ENCODE data around the gene NTN4.

NTN4 gene

DNA sequence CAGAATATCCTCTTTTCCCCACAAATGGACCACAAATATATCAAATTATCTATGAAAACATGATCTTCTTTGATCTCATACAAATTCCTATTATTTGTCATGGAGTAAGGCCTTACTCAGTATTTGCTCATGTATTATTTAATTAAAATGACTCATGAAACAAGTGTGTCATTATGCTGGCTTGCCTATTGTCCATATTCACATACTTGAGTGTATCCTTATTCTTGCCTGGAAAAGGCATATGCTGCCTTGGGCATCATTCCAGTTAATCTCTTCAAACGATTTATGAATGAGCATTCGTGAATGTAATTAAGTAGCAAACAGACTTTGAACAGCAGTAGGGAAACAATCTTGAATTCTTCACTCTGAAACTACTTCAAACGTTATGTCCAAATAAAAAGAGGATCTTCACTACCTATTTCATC lies 45.6 kb upstream of the NTN4 start (continued):
- TF ChIP-seq, protein P1, sequence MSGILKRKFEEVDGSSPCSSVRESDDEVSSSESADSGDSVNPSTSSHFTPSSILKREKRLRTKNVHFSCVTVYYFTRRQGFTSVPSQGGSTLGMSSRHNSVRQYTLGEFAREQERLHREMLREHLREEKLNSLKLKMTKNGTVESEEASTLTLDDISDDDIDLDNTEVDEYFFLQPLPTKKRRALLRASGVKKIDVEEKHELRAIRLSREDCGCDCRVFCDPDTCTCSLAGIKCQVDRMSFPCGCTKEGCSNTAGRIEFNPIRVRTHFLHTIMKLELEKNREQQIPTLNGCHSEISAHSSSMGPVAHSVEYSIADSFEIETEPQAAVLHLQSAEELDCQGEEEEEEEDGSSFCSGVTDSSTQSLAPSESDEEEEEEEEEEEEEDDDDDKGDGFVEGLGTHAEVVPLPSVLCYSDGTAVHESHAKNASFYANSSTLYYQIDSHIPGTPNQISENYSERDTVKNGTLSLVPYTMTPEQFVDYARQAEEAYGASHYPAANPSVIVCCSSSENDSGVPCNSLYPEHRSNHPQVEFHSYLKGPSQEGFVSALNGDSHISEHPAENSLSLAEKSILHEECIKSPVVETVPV (CRISPR knock-in tag; IDR thresholded peaks at IDR 0.05), result peak; percentile 92
- TF ChIP-seq ZFP30 (CRISPR knock-in tag; IDR thresholded peaks at IDR 0.05), result no peak
- peak; percentile 18; the same call in 1 of the 2 replicates for TF ChIP-seq ZNF8 (CRISPR knock-in tag; IDR thresholded peaks at IDR 0.05)
- TF ChIP-seq ISL1 (CRISPR knock-in tag; IDR thresholded peaks at IDR 0.05), result peak; percentile 98
- peak; percentile 94 for TF ChIP-seq TOX (CRISPR knock-in tag; IDR thresholded peaks at IDR 0.05; ENCODE audit: borderline replicate concordance)
- TF ChIP-seq ARNTL (CRISPR knock-in tag; IDR thresholded peaks at IDR 0.05; ENCODE audit: borderline replicate concordance, low read depth), result no peak
- TF ChIP-seq ZC3H10 (CRISPR knock-in tag; IDR thresholded peaks at IDR 0.05), result peak; percentile 97

DNA sequence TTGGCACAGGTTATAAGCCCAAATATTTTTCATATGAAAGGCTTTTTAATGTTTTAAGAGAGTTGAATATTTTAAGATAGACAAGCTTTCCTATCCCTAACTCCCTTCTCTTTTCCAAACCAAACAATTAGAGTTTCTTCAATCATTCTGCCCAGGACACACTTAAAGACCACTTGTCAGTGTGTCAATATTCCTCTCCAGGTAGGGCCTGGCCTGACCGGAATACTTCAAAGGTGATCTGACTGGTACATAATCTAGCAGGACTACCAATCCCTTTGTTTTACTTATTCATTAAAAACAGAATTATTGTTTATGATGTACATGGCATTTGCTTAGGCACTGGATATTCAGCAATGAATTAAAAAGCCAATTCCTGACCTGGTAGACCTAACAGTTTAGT lies 44.0 kb upstream of the NTN4 start:
- no peak for ATAC-seq
- TF ChIP-seq ZFP30 (CRISPR knock-in tag; IDR thresholded peaks at IDR 0.05) (no peak), ARNTL (CRISPR knock-in tag; IDR thresholded peaks at IDR 0.05; ENCODE audit: borderline replicate concordance, low read depth) (no peak)
- TF ChIP-seq, protein P2, sequence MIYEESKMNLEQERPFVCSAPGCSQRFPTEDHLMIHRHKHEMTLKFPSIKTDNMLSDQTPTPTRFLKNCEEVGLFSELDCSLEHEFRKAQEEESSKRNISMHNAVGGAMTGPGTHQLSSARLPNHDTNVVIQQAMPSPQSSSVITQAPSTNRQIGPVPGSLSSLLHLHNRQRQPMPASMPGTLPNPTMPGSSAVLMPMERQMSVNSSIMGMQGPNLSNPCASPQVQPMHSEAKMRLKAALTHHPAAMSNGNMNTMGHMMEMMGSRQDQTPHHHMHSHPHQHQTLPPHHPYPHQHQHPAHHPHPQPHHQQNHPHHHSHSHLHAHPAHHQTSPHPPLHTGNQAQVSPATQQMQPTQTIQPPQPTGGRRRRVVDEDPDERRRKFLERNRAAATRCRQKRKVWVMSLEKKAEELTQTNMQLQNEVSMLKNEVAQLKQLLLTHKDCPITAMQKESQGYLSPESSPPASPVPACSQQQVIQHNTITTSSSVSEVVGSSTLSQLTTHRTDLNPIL (CRISPR knock-in tag; IDR thresholded peaks at IDR 0.05; ENCODE audit: low read depth), result no peak

DNA sequence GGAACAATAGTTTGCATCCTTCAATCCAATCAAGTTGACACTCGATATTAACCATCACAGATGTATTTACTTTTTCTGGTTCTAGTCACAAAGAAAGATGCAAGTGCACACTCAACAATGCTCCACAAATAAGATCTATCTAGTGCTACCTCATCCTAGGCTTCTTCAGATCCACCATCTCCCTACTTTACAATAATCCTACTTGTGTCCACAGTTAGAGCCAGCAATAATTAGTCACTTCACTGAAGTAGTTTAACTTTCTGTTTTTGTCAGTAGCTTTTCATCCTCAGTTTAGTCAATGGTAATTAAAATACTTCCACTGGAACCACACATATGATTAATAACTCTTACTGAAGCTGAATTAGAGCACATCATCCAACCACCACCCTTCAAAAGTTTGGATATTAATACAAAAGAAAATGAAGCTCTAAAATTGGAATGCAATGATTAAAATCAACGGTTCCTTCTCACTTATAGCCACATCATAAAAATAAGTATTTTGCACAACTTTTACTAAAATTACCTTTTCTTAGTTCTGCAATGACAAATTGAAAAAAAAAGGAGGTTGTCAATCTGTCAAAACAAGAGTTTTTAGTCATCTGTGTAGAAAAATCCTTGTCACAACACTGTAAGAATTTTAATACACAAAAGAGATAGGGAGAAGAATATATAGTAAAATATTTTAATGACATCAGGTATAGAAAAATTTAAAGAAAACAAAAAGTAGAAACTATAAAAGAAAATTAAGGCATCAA lies 39.9 kb upstream of the NTN4 start:
- no peak for TF ChIP-seq PPARA (CRISPR knock-in tag; IDR thresholded peaks at IDR 0.05; ENCODE audit: borderline replicate concordance)
- TF ChIP-seq ZNF8 (CRISPR knock-in tag; IDR thresholded peaks at IDR 0.05), result no peak
- no peak for ATAC-seq

DNA sequence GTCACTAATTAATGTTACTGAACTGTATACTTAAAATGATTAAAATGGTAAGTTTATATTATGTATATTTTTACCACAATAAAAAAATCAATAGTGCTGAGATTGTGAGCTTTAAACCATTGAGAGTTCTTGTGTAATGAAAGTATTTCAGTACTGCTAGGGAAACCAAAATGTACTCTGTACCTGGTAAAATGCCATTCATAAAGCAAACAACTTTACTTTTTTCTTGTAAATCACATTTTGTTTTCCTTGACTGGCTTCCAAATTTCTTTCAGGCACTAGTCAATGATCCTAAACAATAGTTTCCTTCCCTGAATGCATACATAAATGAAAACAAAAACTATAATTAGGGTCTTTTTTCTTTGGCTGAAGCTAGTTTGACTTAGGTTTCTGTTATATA lies 38.8 kb upstream of the NTN4 start:
- TF ChIP-seq, protein P2 (CRISPR knock-in tag; IDR thresholded peaks at IDR 0.05; ENCODE audit: low read depth), result no peak
- no peak for TF ChIP-seq BACH2 (CRISPR knock-in tag; IDR thresholded peaks at IDR 0.05; ENCODE audit: borderline replicate concordance)
- TF ChIP-seq ESRRG (CRISPR knock-in tag; IDR thresholded peaks at IDR 0.05), result no peak
- TF ChIP-seq RARB (CRISPR knock-in tag; IDR thresholded peaks at IDR 0.05), result no peak
- no peak for TF ChIP-seq TCF4 (CRISPR knock-in tag; IDR thresholded peaks at IDR 0.05; ENCODE audit: borderline replicate concordance)
- no peak for ATAC-seq

DNA sequence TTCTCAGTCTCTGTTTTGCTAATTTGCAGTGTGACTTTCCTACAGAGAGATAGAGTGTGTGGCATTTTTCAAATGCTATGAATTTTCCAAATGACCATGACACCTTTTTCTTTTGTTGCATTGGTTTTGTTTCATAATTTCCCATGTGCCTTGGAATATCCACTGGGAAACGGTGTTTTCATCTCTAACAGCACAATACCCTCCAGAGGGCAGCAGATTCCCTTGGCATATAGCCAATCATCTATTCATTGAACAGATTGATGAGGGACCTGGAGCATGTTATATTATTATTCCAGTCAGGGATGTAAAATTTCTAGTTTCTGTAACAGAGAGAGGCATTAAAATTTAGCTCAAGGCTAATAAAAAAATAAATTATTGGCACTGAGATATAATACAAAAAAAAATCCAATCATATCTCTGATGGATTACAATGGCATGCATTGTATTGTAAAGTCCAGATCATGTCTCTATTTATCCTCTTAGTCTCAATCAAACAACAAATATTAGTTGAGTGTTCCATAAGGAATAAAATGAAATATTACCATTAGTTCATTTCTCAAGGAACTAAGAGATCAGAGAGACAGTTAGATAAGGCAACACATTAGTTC lies 29.6 kb upstream of the NTN4 start:
- peak; percentile 85; the same call in 2 of the 3 replicates for ATAC-seq
- TF ChIP-seq ZC3H10 (CRISPR knock-in tag; IDR thresholded peaks at IDR 0.05) (no peak), TOX (CRISPR knock-in tag; IDR thresholded peaks at IDR 0.05; ENCODE audit: borderline replicate concordance) (no peak), ARNTL (CRISPR knock-in tag; IDR thresholded peaks at IDR 0.05; ENCODE audit: borderline replicate concordance, low read depth) (no peak), SNAI2 (CRISPR knock-in tag; IDR thresholded peaks at IDR 0.05) (no peak), ISL1 (CRISPR knock-in tag; IDR thresholded peaks at IDR 0.05) (no peak), CSDC2 (CRISPR knock-in tag; IDR thresholded peaks at IDR 0.05) (no peak), BACH2 (CRISPR knock-in tag; IDR thresholded peaks at IDR 0.05; ENCODE audit: borderline replicate concordance) (no peak), PPARA (CRISPR knock-in tag; IDR thresholded peaks at IDR 0.05; ENCODE audit: borderline replicate concordance) (no peak)
- TF ChIP-seq, protein P3, sequence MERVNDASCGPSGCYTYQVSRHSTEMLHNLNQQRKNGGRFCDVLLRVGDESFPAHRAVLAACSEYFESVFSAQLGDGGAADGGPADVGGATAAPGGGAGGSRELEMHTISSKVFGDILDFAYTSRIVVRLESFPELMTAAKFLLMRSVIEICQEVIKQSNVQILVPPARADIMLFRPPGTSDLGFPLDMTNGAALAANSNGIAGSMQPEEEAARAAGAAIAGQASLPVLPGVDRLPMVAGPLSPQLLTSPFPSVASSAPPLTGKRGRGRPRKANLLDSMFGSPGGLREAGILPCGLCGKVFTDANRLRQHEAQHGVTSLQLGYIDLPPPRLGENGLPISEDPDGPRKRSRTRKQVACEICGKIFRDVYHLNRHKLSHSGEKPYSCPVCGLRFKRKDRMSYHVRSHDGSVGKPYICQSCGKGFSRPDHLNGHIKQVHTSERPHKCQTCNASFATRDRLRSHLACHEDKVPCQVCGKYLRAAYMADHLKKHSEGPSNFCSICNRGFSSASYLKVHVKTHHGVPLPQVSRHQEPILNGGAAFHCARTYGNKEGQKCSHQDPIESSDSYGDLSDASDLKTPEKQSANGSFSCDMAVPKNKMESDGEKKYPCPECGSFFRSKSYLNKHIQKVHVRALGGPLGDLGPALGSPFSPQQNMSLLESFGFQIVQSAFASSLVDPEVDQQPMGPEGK (CRISPR knock-in tag; IDR thresholded peaks at IDR 0.05; ENCODE audit: borderline replicate concordance), result no peak
- TF ChIP-seq, protein P1 (CRISPR knock-in tag; IDR thresholded peaks at IDR 0.05), result no peak

All from SK-N-SH treated with all-trans-retinoic acid at 6 μM for 48 hours (cell line).